Osteoblast (primary cell): ENCODE measurements around the gene CADPS2. TPM values are rescaled to one million over a fixed set of nuclear protein-coding genes. Genes with fewer than 3 reads are reported as not detected.

Source experiments
- DNase-seq: peaks from one replicate; pipeline ENCODE4 v3.0.0; 2011; ENCODE audit warnings: low spot score, mixed read lengths; ENCODE audit not compliant: insufficient read length; ENCODE audit errors: missing footprints
- H2AFZ ChIP-seq: 2 replicates; pipeline ENCODE4 v1.6.0; 2011; ENCODE audit warnings: mild to moderate bottlenecking, low read length
- H3K27ac ChIP-seq: 2 replicates; pipeline ENCODE4 v1.5.1; 2011; ENCODE audit warnings: mild to moderate bottlenecking, low read depth, low read length, moderate library complexity
- H3K27me3 ChIP-seq: 2 replicates; pipeline ENCODE4 v1.6.0; 2012; ENCODE audit warnings: mild to moderate bottlenecking, control low read depth, inconsistent platforms, low read length, moderate library complexity; ENCODE audit not compliant: insufficient read depth
- H3K36me3 ChIP-seq: 2 replicates; pipeline ENCODE4 v1.5.1; 2011; ENCODE audit warnings: mild to moderate bottlenecking, low read length, control low read depth, moderate library complexity; ENCODE audit not compliant: insufficient read depth
- H3K4me1 ChIP-seq: 2 replicates; pipeline ENCODE4 v1.5.1; 2011; ENCODE audit warnings: mild to moderate bottlenecking, low read length, control low read depth, moderate library complexity; ENCODE audit not compliant: insufficient read depth
- H3K4me2 ChIP-seq: 2 replicates; pipeline ENCODE4 v1.6.0; 2011; ENCODE audit warnings: mild to moderate bottlenecking, low read length; ENCODE audit not compliant: insufficient read depth
- H3K4me3 ChIP-seq: fragments of 200-600 bp; sonication (generic); 3 replicates; pipeline ENCODE4 v1.5.1; 2012; ENCODE audit warnings: mild to moderate bottlenecking, low read length, inconsistent platforms; ENCODE audit not compliant: insufficient read depth
- H3K79me2 ChIP-seq: 2 replicates; pipeline ENCODE4 v1.6.0; 2012; ENCODE audit warnings: mild to moderate bottlenecking, low read length, control low read depth, inconsistent platforms; ENCODE audit not compliant: insufficient read depth
- H3K9me3 ChIP-seq: 2 replicates; pipeline ENCODE4 v1.5.1; 2011; ENCODE audit warnings: low read depth, low read length, control low read depth
- H4K20me1 ChIP-seq: 2 replicates; pipeline ENCODE4 v1.6.0; 2012; ENCODE audit warnings: mild to moderate bottlenecking, low read length, control low read depth; ENCODE audit not compliant: insufficient read depth
- CTCF ChIP-seq: IDR thresholded peaks from 2 replicates; pipeline ENCODE4 v1.5.1; 2011; ENCODE audit warnings: mild to moderate bottlenecking, low read depth, low read length, moderate library complexity; ENCODE audit errors: extremely low read depth
- total RNA-seq: library from RNA; depleted of rRNA; stranded (reverse); fragments of >200 nt; gene quantifications from 2 replicates; pipeline ENCODE4 v1.2.3, GENCODE V29; 2012

Gene CADPS2
- total RNA-seq, 1 donor = 21.7 TPM

GRCh38 chr7:122550545-122550944 lies 335.7 kb downstream of the CADPS2 start:
- Histone ChIP-seq H3K27ac (no peak overlapping the region), H3K4me2 (no peak overlapping the region), H3K4me3 (no peak overlapping the region), H2AFZ (no peak overlapping the region), H3K27me3 (no peaks in the 10 kb centered on the region), H3K9me3 (no peaks in the 10 kb centered on the region), H3K36me3 (no peaks in the 10 kb centered on the region), H3K4me1 (no peaks in the 10 kb centered on the region), H4K20me1 (no peaks in the 10 kb centered on the region), H3K79me2 (no peaks in the 10 kb centered on the region)
- TF ChIP-seq CTCF = peak; percentile 35
- no peak for DNase-seq

- no peak overlapping the region for H3K4me2 ChIP-seq
- H3K27me3 ChIP-seq = no peaks in the 10 kb centered on the region
- H4K20me1 ChIP-seq = no peaks in the 10 kb centered on the region
- no peak for DNase-seq
- no peak overlapping the region for H3K27ac ChIP-seq
- no peaks in the 10 kb centered on the region for H3K79me2 ChIP-seq
- H3K36me3 ChIP-seq = no peaks in the 10 kb centered on the region
- H2AFZ ChIP-seq = no peak overlapping the region
- no peaks in the 10 kb centered on the region for H3K9me3 ChIP-seq
- H3K4me1 ChIP-seq = no peaks in the 10 kb centered on the region
- no peak overlapping the region for H3K4me3 ChIP-seq
- TF ChIP-seq CTCF = no peak
Observed at GRCh38 chr7:122549578-122549977, 336.7 kb downstream of the CADPS2 start.

GRCh38 chr7:122546496-122546895 lies 339.8 kb downstream of the CADPS2 start:
- Histone ChIP-seq H3K27me3 (no peaks in the 10 kb centered on the region), H3K79me2 (no peaks in the 10 kb centered on the region), H3K36me3 (no peaks in the 10 kb centered on the region), H3K4me3 (no peak overlapping the region), H4K20me1 (no peaks in the 10 kb centered on the region), H3K9me3 (no peaks in the 10 kb centered on the region), H3K4me1 (no peaks in the 10 kb centered on the region), H3K4me2 (no peak overlapping the region), H3K27ac (no peak overlapping the region), H2AFZ (no peak overlapping the region)
- no peak for DNase-seq
- no peak for TF ChIP-seq CTCF

GRCh38 chr7:122544463-122544862 lies 341.8 kb downstream of the CADPS2 start:
- Histone ChIP-seq H3K79me2 (no peaks in the 10 kb centered on the region), H3K27me3 (no peaks in the 10 kb centered on the region), H2AFZ (no peak overlapping the region), H4K20me1 (no peaks in the 10 kb centered on the region), H3K4me1 (no peaks in the 10 kb centered on the region), H3K36me3 (no peaks in the 10 kb centered on the region), H3K9me3 (no peaks in the 10 kb centered on the region), H3K27ac (no peak overlapping the region), H3K4me3 (no peak overlapping the region), H3K4me2 (no peak overlapping the region)
- DNase-seq = no peak
- no peak for TF ChIP-seq CTCF
